Measurements from ENCODE around the gene OR4B1.

- TF ChIP-seq EZH2 (IDR thresholded peaks at IDR 0.05; ENCODE audit: borderline replicate concordance, low read length) (no peak), CTCF (IDR thresholded peaks at IDR 0.05; ENCODE audit: low read length) (no peak)
Measured at GRCh38 chr11:48244804-48245203, 28.2 kb downstream of the OR4B1 start, which contains the start of gene OR4X2.
